K562 (cell line): ENCODE measurements around the gene ALK. TPM values are rescaled to one million over a fixed set of nuclear protein-coding genes. Genes with fewer than 3 reads are reported as not detected.

Experiments used
- ZHX1 ChIP-seq: fragments of 150-350 bp; conservative IDR thresholded peaks from 2 replicates; pipeline ENCODE4 v1.6.1; 2014; ENCODE audit warnings: low read length
- polyA plus RNA-seq, 8 experiments: library from polyadenylated mRNA; depleted of rRNA in 4 of 8; stranded (reverse) in 5 of 8; unstranded in 3 of 8; fragments of >200 nt; fragmentation: Nextera tagmentation in 2 of 8; fragmentation: Illumina TruSeq in 1 of 8; extraction: Ambion mirVana in 2 of 8; extraction: Trizol in 1 of 8; gene quantifications; 2 replicates each; pipeline versions ENCODE4 v1.2.1 to v1.2.3, GENCODE V29; 2011 to 2014; ENCODE audit warnings: inconsistent platforms in 1 of 8, missing spikeins in 1 of 8
- total RNA-seq, 7 experiments: library from RNA; depleted of rRNA in 6 of 7; stranded (reverse); fragments of >200 nt in 6 of 7; fragmentation: Illumina TruSeq in 2 of 7; extraction: Trizol in 2 of 7; gene quantifications; 2 replicates each; pipeline versions ENCODE4 v1.2.1 to v1.2.3, GENCODE V29; 2011 to 2021; ENCODE audit warnings: low replicate concordance in 1 of 7
- TF ChIP-seq, protein P1 (sequence below): sonication (generic); formaldehyde crosslinking; IDR thresholded peaks from 2 replicates; pipeline ENCODE4 v1.8.1; 2022; ENCODE audit warnings: missing genetic modification reagents
- TF ChIP-seq, protein P2 (sequence below), 2 experiments: fragments of 450-650 bp in 1 of 2; sonication (generic) in 1 of 2; formaldehyde crosslinking in 1 of 2; IDR thresholded peaks; 2 replicates each; pipeline versions ENCODE4 v1.7.1 to v1.9.0; 2016 to 2022; ENCODE audit warnings: inconsistent platforms in 1 of 2, mild to moderate bottlenecking in 1 of 2, missing genetic modification reagents in 1 of 2

The ALK gene
- total and polyA plus RNA-seq, 9 of the 15 experiments (the other 6 are each of a cell fraction or from before 2014, with no cell fraction given), result not detected

GRCh38 chr2:29918941-29919340 is 2.4 kb downstream of the ALK start (continued):
- TF ChIP-seq ZHX1, result no peak
- TF ChIP-seq, protein P1, sequence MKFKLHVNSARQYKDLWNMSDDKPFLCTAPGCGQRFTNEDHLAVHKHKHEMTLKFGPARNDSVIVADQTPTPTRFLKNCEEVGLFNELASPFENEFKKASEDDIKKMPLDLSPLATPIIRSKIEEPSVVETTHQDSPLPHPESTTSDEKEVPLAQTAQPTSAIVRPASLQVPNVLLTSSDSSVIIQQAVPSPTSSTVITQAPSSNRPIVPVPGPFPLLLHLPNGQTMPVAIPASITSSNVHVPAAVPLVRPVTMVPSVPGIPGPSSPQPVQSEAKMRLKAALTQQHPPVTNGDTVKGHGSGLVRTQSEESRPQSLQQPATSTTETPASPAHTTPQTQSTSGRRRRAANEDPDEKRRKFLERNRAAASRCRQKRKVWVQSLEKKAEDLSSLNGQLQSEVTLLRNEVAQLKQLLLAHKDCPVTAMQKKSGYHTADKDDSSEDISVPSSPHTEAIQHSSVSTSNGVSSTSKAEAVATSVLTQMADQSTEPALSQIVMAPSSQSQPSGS, result no peak
- TF ChIP-seq, protein P2, sequence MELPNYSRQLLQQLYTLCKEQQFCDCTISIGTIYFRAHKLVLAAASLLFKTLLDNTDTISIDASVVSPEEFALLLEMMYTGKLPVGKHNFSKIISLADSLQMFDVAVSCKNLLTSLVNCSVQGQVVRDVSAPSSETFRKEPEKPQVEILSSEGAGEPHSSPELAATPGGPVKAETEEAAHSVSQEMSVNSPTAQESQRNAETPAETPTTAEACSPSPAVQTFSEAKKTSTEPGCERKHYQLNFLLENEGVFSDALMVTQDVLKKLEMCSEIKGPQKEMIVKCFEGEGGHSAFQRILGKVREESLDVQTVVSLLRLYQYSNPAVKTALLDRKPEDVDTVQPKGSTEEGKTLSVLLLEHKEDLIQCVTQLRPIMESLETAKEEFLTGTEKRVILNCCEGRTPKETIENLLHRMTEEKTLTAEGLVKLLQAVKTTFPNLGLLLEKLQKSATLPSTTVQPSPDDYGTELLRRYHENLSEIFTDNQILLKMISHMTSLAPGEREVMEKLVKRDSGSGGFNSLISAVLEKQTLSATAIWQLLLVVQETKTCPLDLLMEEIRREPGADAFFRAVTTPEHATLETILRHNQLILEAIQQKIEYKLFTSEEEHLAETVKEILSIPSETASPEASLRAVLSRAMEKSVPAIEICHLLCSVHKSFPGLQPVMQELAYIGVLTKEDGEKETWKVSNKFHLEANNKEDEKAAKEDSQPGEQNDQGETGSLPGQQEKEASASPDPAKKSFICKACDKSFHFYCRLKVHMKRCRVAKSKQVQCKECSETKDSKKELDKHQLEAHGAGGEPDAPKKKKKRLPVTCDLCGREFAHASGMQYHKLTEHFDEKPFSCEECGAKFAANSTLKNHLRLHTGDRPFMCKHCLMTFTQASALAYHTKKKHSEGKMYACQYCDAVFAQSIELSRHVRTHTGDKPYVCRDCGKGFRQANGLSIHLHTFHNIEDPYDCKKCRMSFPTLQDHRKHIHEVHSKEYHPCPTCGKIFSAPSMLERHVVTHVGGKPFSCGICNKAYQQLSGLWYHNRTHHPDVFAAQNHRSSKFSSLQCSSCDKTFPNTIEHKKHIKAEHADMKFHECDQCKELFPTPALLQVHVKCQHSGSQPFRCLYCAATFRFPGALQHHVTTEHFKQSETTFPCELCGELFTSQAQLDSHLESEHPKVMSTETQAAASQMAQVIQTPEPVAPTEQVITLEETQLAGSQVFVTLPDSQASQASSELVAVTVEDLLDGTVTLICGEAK (IDR thresholded peaks at IDR 0.05), result no peak
- TF ChIP-seq, protein P2 (CRISPR knock-in tag; IDR thresholded peaks at IDR 0.05), result no peak
